IPS DF 6.9 (cell line): ENCODE results near the gene TBC1D10A.

Experiments used
- DNase-seq: peaks from one replicate; pipeline ENCODE4 v3.0.0-alpha.2; 2013; ENCODE audit warnings: low read depth, low spot score
- H3K27ac ChIP-seq: one replicate; pipeline ENCODE4 v1.5.1; 2013; ENCODE audit warnings: low read length, control low read depth
- H3K27me3 ChIP-seq: 2 replicates; pipeline ENCODE4 v1.6.1; 2013; ENCODE audit warnings: mild to moderate bottlenecking, low read length; ENCODE audit not compliant: control insufficient read depth, insufficient read depth
- H3K36me3 ChIP-seq: 2 replicates; pipeline ENCODE4 v1.6.1; 2013; ENCODE audit warnings: low read length; ENCODE audit not compliant: control insufficient read depth, insufficient read depth
- H3K4me1 ChIP-seq: 2 replicates; pipeline ENCODE4 v1.6.1; 2013; ENCODE audit warnings: low read length; ENCODE audit not compliant: control insufficient read depth, insufficient read depth
- H3K4me3 ChIP-seq: 2 replicates; pipeline ENCODE4 v1.5.1; 2013; ENCODE audit warnings: mild to moderate bottlenecking, low read length
- H3K9me3 ChIP-seq: 2 replicates; pipeline ENCODE4 v1.6.1; 2013; ENCODE audit warnings: low read length, inconsistent platforms; ENCODE audit not compliant: control insufficient read depth, insufficient read depth
- WGBS: extraction: QIAGEN DNeasy Blood & Tissue Kit; methylation state at CpG from one replicate; pipeline ENCODE4 v1.1.7; 2013; ENCODE audit warnings: mixed read lengths, missing lambda C conversion rate; ENCODE audit not compliant: insufficient read length, insufficient coverage; 5-methylcytosine and 5-hydroxymethylcytosine counted together

Gene TBC1D10A

GRCh38 chr22:30308518-30309230 lies 18.1 kb downstream of the TBC1D10A start:
- DNase-seq = no peak
- Histone ChIP-seq H3K4me1 (no peaks in the 10 kb centered on the region), H3K9me3 (no peaks in the 10 kb centered on the region), H3K36me3 (no peaks in the 10 kb centered on the region), H3K27me3 (no peaks in the 10 kb centered on the region), H3K27ac (no peak overlapping the region), H3K4me3 (no peak overlapping the region)
- WGBS = no CpG with 5 or more reads among the region's 5 CpGs

GRCh38 chr22:30308093-30308492 lies 18.6 kb downstream of the TBC1D10A start:
- no CpG with 5 or more reads among the region's 2 CpGs for WGBS
- H3K9me3 ChIP-seq = no peaks in the 10 kb centered on the region
- no peak for DNase-seq
- H3K4me1 ChIP-seq = no peaks in the 10 kb centered on the region
- H3K27me3 ChIP-seq = no peaks in the 10 kb centered on the region
- no peak overlapping the region for H3K27ac ChIP-seq
- no peak overlapping the region for H3K4me3 ChIP-seq
- H3K36me3 ChIP-seq = no peaks in the 10 kb centered on the region

- Histone ChIP-seq H3K4me3 (no peak overlapping the region), H3K27ac (no peak overlapping the region), H3K27me3 (no peaks in the 10 kb centered on the region), H3K4me1 (no peaks in the 10 kb centered on the region), H3K9me3 (no peaks in the 10 kb centered on the region), H3K36me3 (no peaks in the 10 kb centered on the region)
- no peak for DNase-seq
- WGBS = no CpG with 5 or more reads among the region's 4 CpGs
These were observed 19.6 kb downstream of the TBC1D10A start for GRCh38 chr22:30307041-30307574.

- no peaks in the 10 kb centered on the region for H3K36me3 ChIP-seq
- no peaks in the 10 kb centered on the region for H3K27me3 ChIP-seq
- H3K4me1 ChIP-seq = no peaks in the 10 kb centered on the region
- H3K27ac ChIP-seq = no peak overlapping the region
- WGBS = no CpG with 5 or more reads among the region's 1 CpG
- H3K9me3 ChIP-seq = no peaks in the 10 kb centered on the region
- H3K4me3 ChIP-seq = no peak overlapping the region
- no peak for DNase-seq
These were observed 20.1 kb downstream of the TBC1D10A start for GRCh38 chr22:30306627-30307011.

- H3K27me3 ChIP-seq = no peaks in the 10 kb centered on the region
- no peak for DNase-seq
- no peaks in the 10 kb centered on the region for H3K4me1 ChIP-seq
- no peaks in the 10 kb centered on the region for H3K36me3 ChIP-seq
- no peak overlapping the region for H3K4me3 ChIP-seq
- no peak overlapping the region for H3K27ac ChIP-seq
- WGBS = no CpG with 5 or more reads among the region's 3 CpGs
- no peaks in the 10 kb centered on the region for H3K9me3 ChIP-seq
These were observed 20.7 kb downstream of the TBC1D10A start for GRCh38 chr22:30305906-30306626.

GRCh38 chr22:30305519-30305905 lies 21.2 kb downstream of the TBC1D10A start:
- no peaks in the 10 kb centered on the region for H3K27me3 ChIP-seq
- no peak for DNase-seq
- H3K9me3 ChIP-seq = no peaks in the 10 kb centered on the region
- no CpG with 5 or more reads among the region's 4 CpGs for WGBS
- H3K4me1 ChIP-seq = no peaks in the 10 kb centered on the region
- no peaks in the 10 kb centered on the region for H3K36me3 ChIP-seq
- no peak overlapping the region for H3K4me3 ChIP-seq
- H3K27ac ChIP-seq = no peak overlapping the region

GRCh38 chr22:30304495-30305244 lies 22.1 kb downstream of the TBC1D10A start:
- Histone ChIP-seq H3K36me3 (no peaks in the 10 kb centered on the region), H3K4me3 (no peak overlapping the region), H3K4me1 (no peaks in the 10 kb centered on the region), H3K27me3 (no peaks in the 10 kb centered on the region), H3K27ac (no peak overlapping the region), H3K9me3 (no peaks in the 10 kb centered on the region)
- DNase-seq = no peak
- 100% methylated on average over 1 of the region's 7 CpGs for WGBS

GRCh38 chr22:30302810-30303138 lies 24.0 kb downstream of the TBC1D10A start:
- Histone ChIP-seq H3K36me3 (no peaks in the 10 kb centered on the region), H3K4me3 (no peak overlapping the region), H3K9me3 (no peaks in the 10 kb centered on the region), H3K27me3 (no peaks in the 10 kb centered on the region), H3K27ac (no peak overlapping the region), H3K4me1 (no peaks in the 10 kb centered on the region)
- no peak for DNase-seq
- WGBS = no CpG with 5 or more reads among the region's 5 CpGs

- Histone ChIP-seq H3K4me3 (no peak overlapping the region), H3K27ac (no peak overlapping the region), H3K4me1 (no peaks in the 10 kb centered on the region), H3K9me3 (no peaks in the 10 kb centered on the region), H3K27me3 (no peaks in the 10 kb centered on the region), H3K36me3 (no peaks in the 10 kb centered on the region)
- DNase-seq = no peak
- no CpG with 5 or more reads among the region's 9 CpGs for WGBS
These were observed 24.5 kb downstream of the TBC1D10A start for GRCh38 chr22:30301995-30302809.

- Histone ChIP-seq H3K27me3 (no peaks in the 10 kb centered on the region), H3K4me1 (no peaks in the 10 kb centered on the region), H3K36me3 (no peaks in the 10 kb centered on the region; the same call in 1 of the 2 replicates), H3K4me3 (no peak overlapping the region), H3K27ac (no peak overlapping the region), H3K9me3 (no peaks in the 10 kb centered on the region)
- WGBS = no CpG with 5 or more reads among the region's 13 CpGs
- DNase-seq = no peak
These were observed 27.4 kb downstream of the TBC1D10A start for GRCh38 chr22:30299322-30299721.
